Heart left ventricle (tissue), 13 donors: ENCODE measurements around the gene GSDME.

Experiments used
- CTCF ChIP-seq, 12 donors: fragments of 200-600 bp; sonication (generic) in 4 of 12; IDR thresholded peaks; one replicate each; pipeline versions ENCODE4 v1.5.0 to v1.8.0; 2018 to 2022; ENCODE audit warnings: antibody characterized with exemption in 12 of 12, mild to moderate bottlenecking in 5 of 12
- POLR2A ChIP-seq, 2 donors: fragments of 450-650 bp; IDR thresholded peaks; one replicate each; pipeline ENCODE4 v1.6.1; 2017; ENCODE audit warnings: antibody characterized with exemption in 2 of 2, mild to moderate bottlenecking in 2 of 2, moderate library complexity in 2 of 2
- donor health status: ischemic (EF 13 %, LVEDD 7.1; RV severe dilation, severe dysfunction).
- donor health status: DM: no; HTN: yes; CAD: no.
- donor health status: DM: no; HTN: no; CAD: no.
- donor health status: ischemic (EF 25% LVEDD 6.9; RV normal size, moderate dysfunction).
- donor health status: ischemic (EF 25% LVEDD 5.7; RV mildly dilated, moderate dysfunction).
- donor health status: ischemic (EF 35%, LVEDD 5.7; RV mildly dilated, moderate dysfunction).
- donor health status: nonischemic (EF 11% LVEDD 7.7; RV severe dilation, severe dysfunction).
- donor health status: DM: yes; HTN: yes; CAD: no.
- donor health status: PGD.
- donor health status: ischemic (EF 29% LVEDD 5.4; RV normal size, mild dysfunction).
- donor health status: nonischemic (EF 23%, LVEDD 6.1; RV moderate dilation, normal function).

DNA sequence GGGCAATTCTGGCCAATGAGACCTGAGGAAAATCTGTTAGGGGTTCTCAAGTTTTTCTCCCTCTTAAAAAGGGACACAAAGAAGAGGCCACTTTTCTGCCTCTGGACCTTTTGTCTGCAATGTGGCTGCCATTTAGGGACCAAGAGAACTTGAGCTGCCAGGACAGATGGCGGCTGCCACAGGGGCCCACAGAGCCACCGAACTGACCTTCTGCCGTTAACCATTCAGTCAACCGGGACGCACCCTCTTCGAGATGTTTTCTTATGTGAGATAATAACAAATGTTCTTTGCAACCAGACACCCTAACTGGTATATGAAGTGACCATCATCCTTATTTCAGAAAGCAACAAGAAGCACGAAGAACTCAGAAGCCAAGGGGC lies 29.2 kb downstream of the GSDME start:
- TF ChIP-seq CTCF (IDR thresholded peaks at IDR 0.05) (no peak), POLR2A (IDR thresholded peaks at IDR 0.05) (no peak)
